Cardiac muscle cell (in vitro differentiated cells and primary cell): Measurements from ENCODE around the gene BCKDHB. TPM values are rescaled to one million over a fixed set of nuclear protein-coding genes. Genes with fewer than 3 reads are reported as not detected.
"Not testable (repeated sequence)": the region's sequence is repeated elsewhere in the genome, so short reads cannot be mapped to it uniquely, and the experiment has no call there.

Experiments used
- DNase-seq, 2 donors: peaks; one replicate each; pipeline versions ENCODE4 v3.0.0 to v3.0.0-alpha.2; 2010 to 2017; ENCODE audit warnings: low read depth in 1 of 2, low spot score in 1 of 2
- H3K27ac ChIP-seq: fragments of 200-600 bp; sonication (generic); 2 replicates; pipeline ENCODE4 v1.5.1; 2016
- H3K27me3 ChIP-seq: fragments of 200-600 bp; sonication (generic); 2 replicates; pipeline ENCODE4 v1.6.0; 2016; ENCODE audit warnings: control low read depth
- H3K36me3 ChIP-seq: fragments of 200-600 bp; sonication (generic); 2 replicates; pipeline ENCODE4 v1.5.1; 2016; ENCODE audit warnings: control low read depth
- H3K4me1 ChIP-seq: fragments of 200-600 bp; sonication (generic); 2 replicates; pipeline ENCODE4 v1.8.1; 2017; ENCODE audit warnings: low read depth, mild to moderate bottlenecking, mixed run types
- H3K4me3 ChIP-seq: fragments of 200-600 bp; sonication (generic); 2 replicates; pipeline ENCODE4 v1.5.1; 2016; ENCODE audit warnings: mild to moderate bottlenecking
- H3K9me3 ChIP-seq: fragments of 200-600 bp; sonication (generic); 2 replicates; pipeline ENCODE4 v1.5.1; 2017; ENCODE audit warnings: low read depth, mild to moderate bottlenecking, control low read depth
- polyA plus RNA-seq: library from polyadenylated mRNA; unstranded; fragments of >200 nt; fragmentation: Nextera tagmentation; extraction: Ambion mirVana; gene quantifications from 2 replicates; pipeline ENCODE4 v1.2.1, GENCODE V29; 2016
- total RNA-seq: library from RNA; depleted of rRNA; stranded (reverse); fragments of >200 nt; gene quantifications from 2 replicates; pipeline ENCODE4 v1.2.3, GENCODE V29; 2016
- TF ChIP-seq, protein P1 (sequence below): IDR thresholded peaks from 2 replicates; pipeline ENCODE4 v1.5.1; 2012; ENCODE audit warnings: low read depth, mild to moderate bottlenecking, low read length

The BCKDHB gene
- total and polyA plus RNA-seq, 2 experiments from 2014 or later, result 27.8 to 37.4 TPM

DNA sequence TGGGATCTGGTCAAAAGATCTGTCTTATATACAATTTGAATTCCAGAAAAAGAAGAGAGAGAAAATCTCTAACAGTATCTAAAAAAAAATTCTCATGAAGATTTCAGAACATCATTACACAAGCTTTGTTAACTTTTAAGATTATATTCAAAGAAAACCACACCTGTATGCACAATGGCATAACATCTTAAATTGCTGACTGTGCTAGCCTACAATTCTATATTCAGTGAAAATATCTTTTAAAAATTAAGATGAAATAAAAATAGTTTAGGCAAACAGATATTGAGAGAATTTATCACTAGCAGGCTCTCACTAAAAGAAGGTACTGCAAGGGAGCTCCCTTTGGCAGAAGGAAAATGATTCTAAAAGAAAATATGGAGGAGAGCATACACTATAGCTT is 100.3 kb downstream of the BCKDHB start:
- TF ChIP-seq, protein P1, sequence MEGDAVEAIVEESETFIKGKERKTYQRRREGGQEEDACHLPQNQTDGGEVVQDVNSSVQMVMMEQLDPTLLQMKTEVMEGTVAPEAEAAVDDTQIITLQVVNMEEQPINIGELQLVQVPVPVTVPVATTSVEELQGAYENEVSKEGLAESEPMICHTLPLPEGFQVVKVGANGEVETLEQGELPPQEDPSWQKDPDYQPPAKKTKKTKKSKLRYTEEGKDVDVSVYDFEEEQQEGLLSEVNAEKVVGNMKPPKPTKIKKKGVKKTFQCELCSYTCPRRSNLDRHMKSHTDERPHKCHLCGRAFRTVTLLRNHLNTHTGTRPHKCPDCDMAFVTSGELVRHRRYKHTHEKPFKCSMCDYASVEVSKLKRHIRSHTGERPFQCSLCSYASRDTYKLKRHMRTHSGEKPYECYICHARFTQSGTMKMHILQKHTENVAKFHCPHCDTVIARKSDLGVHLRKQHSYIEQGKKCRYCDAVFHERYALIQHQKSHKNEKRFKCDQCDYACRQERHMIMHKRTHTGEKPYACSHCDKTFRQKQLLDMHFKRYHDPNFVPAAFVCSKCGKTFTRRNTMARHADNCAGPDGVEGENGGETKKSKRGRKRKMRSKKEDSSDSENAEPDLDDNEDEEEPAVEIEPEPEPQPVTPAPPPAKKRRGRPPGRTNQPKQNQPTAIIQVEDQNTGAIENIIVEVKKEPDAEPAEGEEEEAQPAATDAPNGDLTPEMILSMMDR, result no peak
- no peak for DNase-seq
- Histone ChIP-seq H3K27ac (no peak overlapping the region), H3K9me3 (no peaks in the 10 kb centered on the region), H3K27me3 (no peaks in the 10 kb centered on the region), H3K36me3 (no peaks in the 10 kb centered on the region), H3K4me3 (no peak overlapping the region), H3K4me1 (peaks cover 22% of the 10 kb centered on the region)

DNA sequence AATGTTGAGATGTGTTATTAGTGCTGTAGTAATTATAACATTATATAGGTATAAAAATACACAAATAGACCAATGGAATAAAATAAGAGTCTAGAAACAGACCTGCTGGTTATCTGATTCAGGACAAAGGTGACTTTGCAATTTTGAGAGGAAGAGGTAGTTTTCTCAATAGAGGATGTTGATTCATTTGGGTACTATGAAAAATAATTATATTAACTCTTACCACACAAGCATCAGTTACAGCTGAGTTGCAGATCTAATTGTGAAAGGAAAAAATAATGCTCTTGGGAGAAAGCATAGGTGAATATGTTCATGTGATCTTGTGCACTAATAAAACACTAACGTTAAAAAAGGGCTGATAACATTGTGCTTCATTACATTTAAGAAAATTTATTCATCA is 103.0 kb downstream of the BCKDHB start:
- DNase-seq, result no peak
- H3K4me3 ChIP-seq, result no peak overlapping the region
- peak overlapping the region; percentile 92 for H3K27ac ChIP-seq
- TF ChIP-seq, protein P1, result no peak
- no peaks in the 10 kb centered on the region for H3K36me3 ChIP-seq
- H3K27me3 ChIP-seq, result no peaks in the 10 kb centered on the region
- H3K9me3 ChIP-seq, result no peaks in the 10 kb centered on the region
- peaks cover 37% of the 10 kb centered on the region for H3K4me1 ChIP-seq

DNA sequence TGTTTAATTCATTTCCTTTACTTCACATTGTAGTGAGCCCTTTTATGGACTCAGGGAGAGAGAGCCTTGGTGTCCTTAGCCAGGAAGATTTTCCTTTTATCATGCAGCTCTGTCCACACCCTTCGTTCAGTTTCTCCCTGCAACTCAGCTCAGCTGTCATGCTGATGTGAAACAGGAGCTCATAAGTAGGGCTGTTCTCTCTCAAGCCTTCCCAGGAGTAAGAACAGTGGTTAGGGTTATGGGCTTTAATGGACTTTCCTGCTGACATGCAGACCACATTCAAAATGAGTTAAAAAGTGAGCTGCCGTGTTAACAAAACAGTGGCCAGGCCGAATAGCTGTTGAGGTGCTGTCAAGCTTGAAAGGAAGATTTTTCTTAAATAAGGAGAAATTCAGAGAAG is 104.1 kb downstream of the BCKDHB start:
- H3K36me3 ChIP-seq, result no peaks in the 10 kb centered on the region
- peak; percentile 74 to 92 for DNase-seq

DNA sequence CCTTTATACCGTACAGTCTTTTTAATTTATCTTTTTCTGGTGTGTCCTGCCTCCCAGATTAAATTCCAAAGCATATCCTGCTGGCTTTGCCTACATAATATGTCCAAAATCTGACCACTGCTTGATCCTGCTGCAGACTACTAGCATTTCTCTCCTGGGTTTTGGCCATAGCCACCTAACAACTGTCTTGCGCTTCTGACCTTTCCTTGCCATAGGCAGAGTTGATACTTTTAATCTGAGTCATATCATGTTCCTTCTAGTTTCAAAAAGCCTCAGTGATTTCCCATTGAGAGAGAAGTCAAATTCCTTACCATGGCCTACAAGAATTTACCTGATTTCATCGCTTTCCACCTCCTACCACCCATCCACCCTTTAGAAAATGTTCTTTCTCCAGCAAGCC is 104.8 kb downstream of the BCKDHB start:
- peak overlapping the region; percentile 92 for H3K27ac ChIP-seq

More for the DNA sequence above, 104.1 kb downstream of the BCKDHB start:
- TF ChIP-seq, protein P1, result no peak
- Histone ChIP-seq H3K4me3 (no peak overlapping the region), H3K9me3 (no peaks in the 10 kb centered on the region), H3K27me3 (no peaks in the 10 kb centered on the region), H3K27ac (peak overlapping the region; percentile 92), H3K4me1 (peaks cover 37% of the 10 kb centered on the region)

DNA sequence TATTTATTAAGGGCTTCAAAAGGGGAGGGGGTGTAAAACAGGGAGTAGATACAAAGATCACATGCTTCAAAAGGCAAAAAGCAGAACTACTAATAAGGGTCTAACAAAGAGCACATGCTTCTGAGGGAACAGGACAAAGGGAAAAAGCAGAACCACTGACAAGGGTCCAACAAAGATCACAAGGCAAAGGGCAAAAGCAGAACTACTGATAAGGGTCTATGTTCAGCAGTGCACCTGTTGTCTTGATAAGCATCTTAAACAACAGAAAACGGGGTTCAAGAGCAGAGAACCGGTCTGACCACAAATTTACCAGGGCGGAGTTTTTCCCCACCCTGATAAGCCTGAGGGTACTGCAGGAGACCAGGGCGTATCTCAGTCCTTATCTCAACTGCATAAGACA is 105.4 kb downstream of the BCKDHB start:
- H3K9me3 ChIP-seq, H3K4me3 ChIP-seq, DNase-seq, H3K36me3 ChIP-seq, H3K27me3 ChIP-seq: not testable (repeated sequence)
- H3K4me1 ChIP-seq, result peaks cover 37% of the 10 kb centered on the region
- H3K27ac ChIP-seq, result peak overlapping the region; percentile 92

More for the DNA sequence above, 104.8 kb downstream of the BCKDHB start:
- TF ChIP-seq, protein P1, result no peak
- H3K4me3 ChIP-seq, result no peak overlapping the region
- H3K4me1 ChIP-seq, result peaks cover 37% of the 10 kb centered on the region
- H3K9me3 ChIP-seq, result no peaks in the 10 kb centered on the region
- H3K36me3 ChIP-seq, result no peaks in the 10 kb centered on the region
- no peaks in the 10 kb centered on the region for H3K27me3 ChIP-seq
- DNase-seq, result peak in 1 of 2 donors; percentile 4

DNA sequence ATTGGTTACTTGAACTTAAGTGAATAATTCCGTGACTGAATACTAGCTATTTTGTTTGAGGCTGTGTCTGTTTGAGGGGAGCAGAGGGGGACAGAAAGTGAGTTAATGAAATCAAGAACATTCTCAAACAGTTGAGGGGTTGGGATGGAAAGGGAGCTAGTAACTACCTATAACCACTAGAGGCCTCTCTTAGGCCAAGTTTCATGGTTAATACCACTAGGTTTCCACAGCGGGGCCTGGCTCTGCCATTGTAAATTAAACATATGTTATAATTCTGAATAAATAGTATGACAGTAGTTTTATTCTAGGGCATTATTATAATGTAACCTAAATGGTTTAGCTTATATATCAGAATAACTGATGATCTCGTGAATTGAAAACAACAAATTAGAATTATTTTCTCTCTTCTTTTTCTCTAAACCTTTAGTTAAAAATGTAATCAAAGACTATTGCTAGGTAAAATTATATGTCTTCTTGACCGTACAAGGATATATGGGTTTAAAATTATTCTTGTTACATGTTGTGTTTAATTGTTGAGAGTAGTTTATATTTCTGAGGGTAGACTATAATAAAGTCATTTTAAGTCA is 108.1 kb downstream of the BCKDHB start:
- DNase-seq, result peak; percentile 74 to 80
- H3K27ac ChIP-seq, result no peak overlapping the region
- H3K9me3 ChIP-seq, result no peaks in the 10 kb centered on the region
- H3K4me3 ChIP-seq, result no peak overlapping the region
- H3K36me3 ChIP-seq, result no peaks in the 10 kb centered on the region
- TF ChIP-seq, protein P1, result peak; percentile 83
- peaks cover 31% of the 10 kb centered on the region for H3K4me1 ChIP-seq
- H3K27me3 ChIP-seq, result no peaks in the 10 kb centered on the region
